HUES64 (cell line): ENCODE data around the gene ARSB.

Source experiments
- H3K27ac ChIP-seq: 2 replicates; pipeline ENCODE4 v1.7.0; 2013; ENCODE audit warnings: low read depth, low read length, inconsistent platforms
- H3K27me3 ChIP-seq: 2 replicates; pipeline ENCODE4 v1.6.1; 2013; ENCODE audit warnings: mild to moderate bottlenecking, low read length; ENCODE audit not compliant: insufficient read depth
- H3K36me3 ChIP-seq: 2 replicates; pipeline ENCODE4 v1.6.1; 2013; ENCODE audit warnings: mild to moderate bottlenecking, low read length; ENCODE audit not compliant: insufficient read depth
- H3K4me1 ChIP-seq: 2 replicates; pipeline ENCODE4 v1.6.1; 2013; ENCODE audit warnings: mild to moderate bottlenecking, low read length, moderate library complexity; ENCODE audit not compliant: insufficient read depth
- H3K4me3 ChIP-seq: 2 replicates; pipeline ENCODE4 v1.5.1; 2013; ENCODE audit warnings: mild to moderate bottlenecking, low read length, moderate library complexity
- H3K9ac ChIP-seq: 2 replicates; pipeline ENCODE4 v1.6.1; 2013; ENCODE audit warnings: mild to moderate bottlenecking, low read depth, low read length
- H3K9me3 ChIP-seq: 2 replicates; pipeline ENCODE4 v1.6.1; 2013; ENCODE audit warnings: low read depth, low read length; ENCODE audit not compliant: insufficient read depth
- WGBS: fragments of 150-250, 120-280 bp; methylation state at CpG from one replicate; pipeline ENCODE4 v1.1.7; 2013; ENCODE audit warnings: missing lambda C conversion rate; 5-methylcytosine and 5-hydroxymethylcytosine counted together

The ARSB gene

GRCh38 chr5:78811121-78811817, 173.8 kb downstream of the ARSB start:
- no peaks in the 10 kb centered on the region for H3K9me3 ChIP-seq
- H3K9ac ChIP-seq = no peak overlapping the region
- no peak overlapping the region for H3K27ac ChIP-seq
- peaks cover 5% of the 10 kb centered on the region for H3K4me1 ChIP-seq
- no peaks in the 10 kb centered on the region for H3K36me3 ChIP-seq
- H3K4me3 ChIP-seq = no peak overlapping the region
- 88% methylated on average over 3 of the region's 5 CpGs for WGBS
- H3K27me3 ChIP-seq = no peaks in the 10 kb centered on the region

- Histone ChIP-seq H3K9me3 (no peaks in the 10 kb centered on the region), H3K4me3 (no peak overlapping the region), H3K27me3 (no peaks in the 10 kb centered on the region), H3K27ac (no peak overlapping the region), H3K36me3 (no peaks in the 10 kb centered on the region), H3K4me1 (peaks cover 5% of the 10 kb centered on the region), H3K9ac (no peak overlapping the region)
- 91% methylated on average over 6 of the region's 6 CpGs for WGBS
These were observed 174.8 kb downstream of the ARSB start for GRCh38 chr5:78810098-78810920.

GRCh38 chr5:78809444-78809843, 175.7 kb downstream of the ARSB start:
- H3K4me3 ChIP-seq = no peak overlapping the region
- H3K9me3 ChIP-seq = no peaks in the 10 kb centered on the region
- 90% methylated on average over 11 of the region's 11 CpGs for WGBS
- no peaks in the 10 kb centered on the region for H3K27me3 ChIP-seq
- peaks cover 5% of the 10 kb centered on the region for H3K4me1 ChIP-seq
- H3K9ac ChIP-seq = no peak overlapping the region
- H3K27ac ChIP-seq = no peak overlapping the region
- no peaks in the 10 kb centered on the region for H3K36me3 ChIP-seq

- Histone ChIP-seq H3K4me3 (no peak overlapping the region), H3K36me3 (no peaks in the 10 kb centered on the region), H3K9ac (no peak overlapping the region), H3K4me1 (peaks cover 5% of the 10 kb centered on the region), H3K27me3 (no peaks in the 10 kb centered on the region), H3K27ac (no peak overlapping the region), H3K9me3 (no peaks in the 10 kb centered on the region)
- WGBS = 96% methylated on average over 8 of the region's 8 CpGs
These were observed 176.3 kb downstream of the ARSB start for GRCh38 chr5:78808818-78809217.

GRCh38 chr5:78808380-78808779, 176.7 kb downstream of the ARSB start:
- Histone ChIP-seq H3K9ac (no peak overlapping the region), H3K4me1 (peaks cover 5% of the 10 kb centered on the region), H3K27ac (no peak overlapping the region), H3K9me3 (no peaks in the 10 kb centered on the region), H3K36me3 (no peaks in the 10 kb centered on the region), H3K27me3 (no peaks in the 10 kb centered on the region), H3K4me3 (no peak overlapping the region)
- WGBS = 92% methylated on average over 6 of the region's 6 CpGs

DNA sequence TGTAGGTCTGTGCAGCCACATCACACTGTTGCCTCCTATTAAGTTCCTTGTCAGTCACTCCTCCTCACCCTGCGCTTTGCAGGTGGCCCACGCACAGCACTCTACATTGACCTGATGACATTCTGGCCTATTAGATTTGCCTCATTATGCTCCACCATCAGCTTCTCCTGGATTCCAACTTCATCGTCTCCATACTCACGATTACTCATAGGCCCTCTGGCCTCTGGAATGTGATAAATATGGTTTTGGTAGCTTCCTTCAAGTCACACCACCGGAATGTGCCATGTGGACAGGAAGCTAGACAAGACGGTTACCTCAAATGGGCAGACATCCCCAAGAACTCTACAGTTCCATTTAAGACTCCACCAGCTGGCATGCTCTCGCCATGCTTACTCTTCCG, 178.6 kb downstream of the ARSB start:
- 91% methylated on average over 7 of the region's 8 CpGs for WGBS
- peaks cover 5% of the 10 kb centered on the region for H3K4me1 ChIP-seq
- no peaks in the 10 kb centered on the region for H3K27me3 ChIP-seq
- H3K9ac ChIP-seq = no peak overlapping the region
- H3K4me3 ChIP-seq = no peak overlapping the region
- H3K9me3 ChIP-seq = no peaks in the 10 kb centered on the region
- no peak overlapping the region for H3K27ac ChIP-seq
- H3K36me3 ChIP-seq = no peaks in the 10 kb centered on the region

DNA sequence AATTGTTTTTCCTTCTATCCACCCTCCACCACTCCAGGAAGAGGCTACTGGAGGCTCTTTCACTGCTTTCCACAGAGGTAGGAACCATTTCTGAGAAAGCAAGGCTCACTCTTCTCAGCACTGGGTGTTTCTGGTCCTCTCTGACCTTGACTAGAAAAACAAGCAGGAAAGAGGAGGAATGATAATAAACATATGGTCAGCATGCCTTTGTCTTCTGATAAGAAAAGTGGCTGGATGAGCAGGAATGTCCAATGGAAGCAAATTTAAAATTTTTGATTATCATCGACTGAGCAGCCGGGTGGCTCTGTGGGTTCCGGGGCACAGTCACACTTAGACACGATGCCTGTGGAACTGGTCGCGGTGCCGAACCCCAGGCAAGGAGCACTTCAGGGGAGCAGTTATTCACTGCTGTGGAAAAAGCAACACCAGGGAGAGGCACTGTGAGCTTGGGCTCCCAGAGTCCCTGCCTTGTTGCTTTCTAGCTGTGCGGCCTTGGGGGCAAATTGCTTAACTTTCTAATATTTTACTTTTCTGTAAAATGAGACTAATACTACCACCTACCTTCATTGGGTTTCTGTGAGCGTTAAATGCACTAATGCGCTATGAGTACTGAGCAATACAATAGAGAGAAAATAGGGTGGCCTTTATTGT, 179.5 kb downstream of the ARSB start:
- no peak overlapping the region for H3K4me3 ChIP-seq
- WGBS = 95% methylated on average over 8 of the region's 10 CpGs
- no peaks in the 10 kb centered on the region for H3K27me3 ChIP-seq
- no peaks in the 10 kb centered on the region; the same call in 1 of the 2 replicates for H3K9me3 ChIP-seq
- H3K36me3 ChIP-seq = no peaks in the 10 kb centered on the region
- H3K27ac ChIP-seq = no peak overlapping the region
- H3K9ac ChIP-seq = no peak overlapping the region
- no peaks in the 10 kb centered on the region; the same call in 1 of the 2 replicates for H3K4me1 ChIP-seq

- H3K36me3 ChIP-seq = no peaks in the 10 kb centered on the region
- no peak overlapping the region for H3K9ac ChIP-seq
- no peak overlapping the region for H3K4me3 ChIP-seq
- no peaks in the 10 kb centered on the region; the same call in 1 of the 2 replicates for H3K4me1 ChIP-seq
- H3K27me3 ChIP-seq = no peaks in the 10 kb centered on the region
- WGBS = 93% methylated on average over 5 of the region's 6 CpGs
- no peak overlapping the region for H3K27ac ChIP-seq
- no peaks in the 10 kb centered on the region; the same call in 1 of the 2 replicates for H3K9me3 ChIP-seq
These were observed 180.1 kb downstream of the ARSB start for GRCh38 chr5:78804995-78805394.

DNA sequence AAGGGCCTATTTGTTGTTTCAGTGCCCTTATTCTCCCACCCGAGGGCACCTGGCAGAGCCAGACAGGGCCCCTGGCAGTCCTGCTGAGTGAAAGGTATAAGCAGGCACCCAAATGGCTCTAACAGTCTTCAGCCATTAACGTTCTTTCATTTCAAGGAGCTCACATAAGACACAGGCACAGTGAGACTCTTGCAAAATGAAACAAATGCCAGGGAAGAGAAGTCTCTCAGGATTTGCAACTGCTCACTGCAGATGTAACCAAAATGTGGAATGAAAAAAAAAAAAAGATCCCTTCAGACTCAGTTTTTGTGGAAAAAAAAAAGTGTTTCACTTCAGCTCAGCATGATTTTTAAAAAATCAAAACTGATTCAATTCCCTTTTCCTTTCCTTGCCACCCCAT, 181.2 kb downstream of the ARSB start:
- Histone ChIP-seq H3K4me1 (no peaks in the 10 kb centered on the region), H3K9ac (no peak overlapping the region), H3K4me3 (no peak overlapping the region), H3K27me3 (no peaks in the 10 kb centered on the region), H3K9me3 (no peaks in the 10 kb centered on the region; the same call in 1 of the 2 replicates), H3K36me3 (no peaks in the 10 kb centered on the region), H3K27ac (no peak overlapping the region)
- WGBS = 90% methylated on average over 2 of the region's 2 CpGs

GRCh38 chr5:78803353-78803752, 181.8 kb downstream of the ARSB start:
- Histone ChIP-seq H3K27ac (no peak overlapping the region), H3K36me3 (no peaks in the 10 kb centered on the region), H3K4me3 (no peak overlapping the region), H3K27me3 (no peaks in the 10 kb centered on the region), H3K4me1 (no peaks in the 10 kb centered on the region), H3K9me3 (no peaks in the 10 kb centered on the region; the same call in 1 of the 2 replicates), H3K9ac (no peak overlapping the region)
- WGBS = 94% methylated on average over 6 of the region's 6 CpGs

GRCh38 chr5:78801413-78801812, 183.7 kb downstream of the ARSB start:
- Histone ChIP-seq H3K4me3 (no peak overlapping the region), H3K9me3 (no peaks in the 10 kb centered on the region; the same call in 1 of the 2 replicates), H3K4me1 (no peaks in the 10 kb centered on the region), H3K36me3 (no peaks in the 10 kb centered on the region), H3K27me3 (no peaks in the 10 kb centered on the region), H3K9ac (no peak overlapping the region), H3K27ac (no peak overlapping the region)
- 94% methylated on average over 8 of the region's 8 CpGs for WGBS
